Activated B cell treated with CpG ODN at 0.5 μM for 24 hours (primary cell): ENCODE data around the gene PDLIM7. TPM values are rescaled to one million over a fixed set of nuclear protein-coding genes. Genes with fewer than 3 reads are reported as not detected.

Experiments used
- ATAC-seq: fragments of 200-7000 bp; cut with Tn5 transposase; one replicate; pipeline ENCODE4 v1.10.0; 2021; ENCODE audit warnings: low read depth, mild to moderate bottlenecking, moderate library complexity
- CTCF ChIA-PET: fragments of 350-600 bp; sonication (Branson Sonifier 250); formaldehyde crosslinking; loops from one replicate; lab custom pipeline; 2021; ENCODE audit warnings: antibody characterized with exemption; lab: Charles Lee
- POLR2A ChIA-PET: fragments of 350-600 bp; sonication (Branson Sonifier 250); formaldehyde crosslinking; loops from one replicate; lab custom pipeline; 2021; ENCODE audit warnings: antibody characterized with exemption; lab: Charles Lee
- DNase-seq: peaks from one replicate; pipeline ENCODE4 v3.0.0; 2022
- H3K27ac Mint-ChIP-seq: one replicate; pipeline ENCODE4 v1.8.0; 2020; ENCODE audit warnings: mixed read lengths
- H3K27me3 Mint-ChIP-seq: one replicate; pipeline ENCODE4 v1.8.0; 2021; ENCODE audit warnings: mixed read lengths
- H3K36me3 Mint-ChIP-seq: one replicate; pipeline ENCODE4 v1.8.0; 2021; ENCODE audit warnings: low read depth, mixed read lengths
- H3K4me1 Mint-ChIP-seq: one replicate; pipeline ENCODE4 v1.8.0; 2021; ENCODE audit warnings: mixed read lengths
- H3K4me3 Mint-ChIP-seq: one replicate; pipeline ENCODE4 v1.8.0; 2020; ENCODE audit warnings: mild to moderate bottlenecking, mixed read lengths
- H3K9me3 Mint-ChIP-seq: one replicate; pipeline ENCODE4 v1.8.0; 2020; ENCODE audit warnings: mixed read lengths
- CTCF ChIP-seq: fragments of 200-600 bp; IDR thresholded peaks from one replicate; pipeline ENCODE4 v1.8.0; 2022; ENCODE audit warnings: antibody characterized with exemption, mild to moderate bottlenecking
- intact Hi-C: fragments of 100-400 bp; cut with micrococcal nuclease; formaldehyde crosslinking; loops from one replicate; pipeline ENCODE4 v1.15.1; 2024
- total RNA-seq: library from RNA; stranded (reverse); gene quantifications from 2 replicates; pipeline ENCODE4 v1.2.3, GENCODE V29; 2022

Gene PDLIM7
- total RNA-seq, 1 donor from 2014 or later, result 17.7 TPM

GRCh38 chr5:177507596-177508220 lies 10.3 kb upstream of the PDLIM7 start:
- no peaks in the 10 kb centered on the region for H3K27me3 Mint-ChIP-seq
- intact Hi-C loops, result loop anchor here (1.0 to 10.0 kb wide), 2 partner anchors 10 to 393 kb away; partner anchors contain the start of gene PDLIM7
- ATAC-seq (no peak), DNase-seq (peak; percentile 42)
- H3K4me3 Mint-ChIP-seq, result peak overlapping the region; percentile 93
- ChIA-PET CTCF (interaction anchor here (1.0 to 1.9 kb wide), 8 partner anchors 10 to 204 kb away, joined by 3 to 11 read pairs (median 4); partner anchors contain the start of genes PDLIM7, PRELID1 and RAB24), POLR2A (interaction anchor here (1.1 to 5.9 kb wide), 6 partner anchors 9 to 92 kb away, joined by 3 to 96 read pairs (median 14); partner anchors contain the start of genes B4GALT7, DDX41 and PDLIM7)
- H3K9me3 Mint-ChIP-seq, result no peaks in the 10 kb centered on the region
- H3K4me1 Mint-ChIP-seq, result peaks cover 63% of the 10 kb centered on the region
- peak overlapping the region; percentile 96 for H3K27ac Mint-ChIP-seq
- TF ChIP-seq CTCF, result no peak
- H3K36me3 Mint-ChIP-seq, result peaks cover 57% of the 10 kb centered on the region

- Mint-ChIP-seq H3K27me3 (no peaks in the 10 kb centered on the region), H3K27ac (peak overlapping the region; percentile 96), H3K4me1 (peaks cover 68% of the 10 kb centered on the region), H3K9me3 (no peaks in the 10 kb centered on the region), H3K36me3 (peaks cover 58% of the 10 kb centered on the region), H3K4me3 (peak overlapping the region; percentile 93)
- POLR2A ChIA-PET, result interaction anchor here (0.7 to 5.9 kb wide), 5 partner anchors 10 to 93 kb away, joined by 3 to 96 read pairs (median 9); partner anchors contain the start of genes B4GALT7, DDX41 and PDLIM7
- ATAC-seq (no peak), DNase-seq (no peak)
- intact Hi-C loops, result loop anchor here (10.0 kb wide), 1 partner anchor 392 kb away; no protein-coding TSS in a partner anchor
- TF ChIP-seq CTCF, result no peak
- CTCF ChIA-PET, result interaction anchor here (1.0 to 1.5 kb wide), 4 partner anchors 9 to 204 kb away, joined by 3 read pairs; partner anchors contain the start of genes PDLIM7, PRELID1 and RAB24
Observed at GRCh38 chr5:177507165-177507564, 9.8 kb upstream of the PDLIM7 start.

DNA sequence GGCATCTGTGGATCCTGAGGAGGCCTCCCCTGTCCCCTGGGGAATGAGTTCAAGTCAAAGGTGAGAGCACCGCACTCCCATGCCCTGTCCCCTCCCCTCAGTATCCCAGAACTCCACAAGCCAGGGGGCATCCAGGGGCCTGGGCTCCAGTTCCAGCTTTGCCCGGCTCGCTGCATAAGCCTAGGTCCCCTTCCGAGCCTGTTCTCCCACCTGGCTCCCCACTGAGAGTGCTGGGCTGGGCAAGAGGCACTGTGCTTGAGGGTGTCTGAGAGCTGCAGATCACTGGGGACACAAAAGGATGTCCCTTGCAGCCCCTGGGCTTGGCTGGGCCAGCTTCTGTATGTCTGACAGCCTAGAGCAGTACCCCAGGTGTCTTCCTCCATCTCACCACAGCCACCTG lies 7.7 kb upstream of the PDLIM7 start:
- no peaks in the 10 kb centered on the region for H3K27me3 Mint-ChIP-seq
- H3K27ac Mint-ChIP-seq, result no peak overlapping the region
- H3K9me3 Mint-ChIP-seq, result no peaks in the 10 kb centered on the region
- ChIA-PET POLR2A (no interaction called here), CTCF (interaction anchor here (1.4 kb wide), 1 partner anchor 50 kb away, joined by 4 read pairs; no protein-coding TSS in a partner anchor)
- no peak for TF ChIP-seq CTCF
- H3K36me3 Mint-ChIP-seq, result peaks cover 41% of the 10 kb centered on the region
- H3K4me1 Mint-ChIP-seq, result peaks cover 72% of the 10 kb centered on the region
- H3K4me3 Mint-ChIP-seq, result no peak overlapping the region
- DNase-seq (no peak), ATAC-seq (no peak)
- intact Hi-C loops, result loop anchor here (10.0 kb wide), 1 partner anchor 390 kb away; no protein-coding TSS in a partner anchor

DNA sequence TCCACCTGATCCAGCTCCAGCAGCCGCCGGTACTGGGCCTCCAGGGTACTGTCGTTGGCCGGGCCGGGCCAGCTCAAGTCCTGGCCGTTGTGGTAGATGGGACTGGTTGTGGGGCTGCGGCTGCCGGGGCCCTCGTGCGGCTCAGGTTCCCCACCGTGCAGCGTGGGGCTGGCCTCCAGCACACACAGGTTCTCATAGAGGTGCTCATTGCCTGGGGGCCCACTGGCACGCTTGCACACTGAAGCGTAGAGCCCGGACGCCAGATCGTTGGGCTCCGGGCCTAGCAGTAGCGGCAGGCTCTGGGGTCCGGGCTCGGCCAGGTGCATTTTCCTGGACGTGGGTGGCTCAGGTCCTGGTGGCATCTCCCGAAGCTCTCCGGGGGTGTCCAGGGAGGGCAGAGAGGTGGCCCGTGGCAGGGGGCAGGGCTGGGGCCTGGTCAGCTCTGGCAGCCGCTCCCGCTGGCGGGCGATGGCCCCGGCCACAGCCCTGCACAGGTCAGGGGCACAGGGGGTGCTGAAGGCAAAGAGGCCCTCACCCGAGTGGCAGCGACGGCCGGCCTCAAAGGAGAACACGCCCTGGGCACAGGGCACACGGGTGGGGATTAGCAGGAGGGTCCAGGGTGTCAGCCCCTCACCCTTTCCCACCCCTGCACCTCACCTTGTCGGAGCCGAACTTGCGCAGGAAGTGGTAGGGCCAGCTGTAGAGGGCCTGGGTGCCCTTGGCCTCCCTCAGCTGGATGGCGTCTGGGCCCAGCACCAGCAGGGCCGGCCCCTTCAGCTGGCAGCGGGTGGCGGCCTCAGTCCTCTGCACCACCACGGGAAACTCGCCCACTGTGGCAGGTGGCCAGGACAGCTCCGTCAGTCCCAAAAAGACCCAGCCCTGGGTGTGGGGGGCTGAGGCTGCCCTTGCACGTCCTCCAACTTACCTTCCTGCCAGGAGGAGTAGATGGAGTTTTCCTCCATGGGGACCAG lies 7.0 kb upstream of the PDLIM7 start:
- CTCF ChIA-PET, result interaction anchor here (1.4 kb wide), 2 partner anchors 49 to 100 kb away, joined by 3 to 4 read pairs; no protein-coding TSS in a partner anchor
- ATAC-seq (no peak), DNase-seq (no peak)
- H3K36me3 Mint-ChIP-seq, result peaks cover 39% of the 10 kb centered on the region
- H3K27me3 Mint-ChIP-seq, result no peaks in the 10 kb centered on the region
- peaks cover 72% of the 10 kb centered on the region for H3K4me1 Mint-ChIP-seq
- H3K27ac Mint-ChIP-seq, result no peak overlapping the region
- POLR2A ChIA-PET, result interaction anchor here (0.6 kb wide), 1 partner anchor 27 kb away, joined by 4 read pairs; no protein-coding TSS in a partner anchor
- H3K4me3 Mint-ChIP-seq, result no peak overlapping the region
- no peaks in the 10 kb centered on the region for H3K9me3 Mint-ChIP-seq
- intact Hi-C loops, result loop anchor here (10.0 kb wide), 1 partner anchor 390 kb away; no protein-coding TSS in a partner anchor
- no peak for TF ChIP-seq CTCF
